Stomach (tissue), 9 donors: ENCODE data around the gene RAI14. TPM values are rescaled to one million over a fixed set of nuclear protein-coding genes. Genes with fewer than 3 reads are reported as not detected.

ENCODE experiments used
- DNase-seq, 2 donors: peaks; one replicate each; pipeline versions ENCODE4 v3.0.0 to v3.0.0-alpha.2; 2013 to 2019
- H3K27ac ChIP-seq, 5 donors: fragments of 200-600 bp in 4 of 5; sonication (generic) in 4 of 5; one replicate each; pipeline ENCODE4 v1.5.1; 2013 to 2019; ENCODE audit warnings: mild to moderate bottlenecking in 1 of 5, moderate library complexity in 1 of 5
- H3K27me3 ChIP-seq, 3 donors: fragments of 200-600 bp; sonication (generic); one replicate each; pipeline ENCODE4 v1.5.1; 2017 to 2019; ENCODE audit warnings: mixed run types in 1 of 3
- H3K36me3 ChIP-seq, 4 donors: fragments of 200-600 bp; sonication (generic); 1 replicate in 3 of 4; 2 replicates in 1 of 4; pipeline ENCODE4 v1.5.1; 2016 to 2019
- H3K4me1 ChIP-seq, 4 donors: fragments of 200-600 bp; sonication (generic); one replicate each; pipeline ENCODE4 v1.5.1; 2016 to 2019
- H3K4me3 ChIP-seq, 4 donors: fragments of 200-600 bp; sonication (generic) in 3 of 4; one replicate each; pipeline ENCODE4 v1.5.1; 2016 to 2019; ENCODE audit warnings: mild to moderate bottlenecking in 1 of 4
- H3K9me3 ChIP-seq, 4 donors: fragments of 200-600 bp; sonication (generic); one replicate each; pipeline ENCODE4 v1.5.1; 2016 to 2019
- CTCF ChIP-seq, 7 experiments: fragments of 450-650 bp in 4 of 7; fragments of 200-600 bp in 3 of 7; sonication (generic) in 3 of 7; IDR thresholded peaks; one replicate each; pipeline ENCODE4 v1.5.1; 2016 to 2019; ENCODE audit warnings: antibody characterized with exemption in 7 of 7, control low read depth in 2 of 7, mild to moderate bottlenecking in 1 of 7
- EP300 ChIP-seq: sonication (generic); formaldehyde crosslinking; IDR thresholded peaks from one replicate; pipeline ENCODE4 v1.6.1; 2017; ENCODE audit warnings: antibody characterized with exemption
- POLR2A ChIP-seq, 4 donors: fragments of 450-650 bp; IDR thresholded peaks; one replicate each; pipeline ENCODE4 v1.6.1; 2016; ENCODE audit warnings: antibody characterized with exemption in 4 of 4, control low read depth in 2 of 4, mild to moderate bottlenecking in 1 of 4, moderate library complexity in 1 of 4
- POLR2AphosphoS5 ChIP-seq, 3 donors: sonication (generic); formaldehyde crosslinking; IDR thresholded peaks; one replicate each; pipeline ENCODE4 v1.6.1; 2016; ENCODE audit warnings: antibody characterized with exemption in 3 of 3
- WGBS, 5 donors: extraction: QIAGEN DNeasy Blood & Tissue Kit in 3 of 5; methylation state at CpG; one replicate each; pipeline versions ENCODE4 v1.1.5 to v1.1.7; 2013 to 2018; 5-methylcytosine and 5-hydroxymethylcytosine counted together
- intact Hi-C: fragments of 100-400 bp; cut with DNase I; formaldehyde crosslinking; loops from one replicate; pipeline ENCODE4 v1.15.1; 2023; ENCODE audit warnings: low total_unique reads
- polyA plus RNA-seq, 3 donors: library from polyadenylated mRNA; stranded (reverse); fragments of 200-250 nt; gene quantifications; one replicate each; pipeline ENCODE4 v1.2.3, GENCODE V29; 2013
- total RNA-seq, 5 donors: library from RNA; depleted of rRNA; stranded (reverse); fragments of >200 nt; gene quantifications; one replicate each; pipeline versions ENCODE4 v1.1.0 to v1.2.3, GENCODE V29; 2014 to 2016
- donor health status: healthy with polysubstance abuse.
- donor health status: Bipolar disorder and iron deficiency.
- donor health status: healthy.

Gene RAI14
- total and polyA plus RNA-seq, 8 donors, result 5.1 to 62.4 (median 24.1) TPM

GRCh38 chr5:34627794-34628193 is 28.3 kb upstream of the RAI14 start:
- intact Hi-C loops, result no loop called here

GRCh38 chr5:34628373-34628772 is 27.8 kb upstream of the RAI14 start:
- 70 to 83% (median 71%) methylated on average over 3 of the region's 3 CpGs for WGBS, 5 donors
- no peaks in the 10 kb centered on the region for H3K36me3 ChIP-seq
- no peak overlapping the region for H3K27ac ChIP-seq
- no peaks in the 10 kb centered on the region for H3K4me1 ChIP-seq
- no peak overlapping the region for H3K4me3 ChIP-seq
- TF ChIP-seq EP300 (no peak), POLR2AphosphoS5 (IDR thresholded peaks at IDR 0.05) (no peak), CTCF (IDR thresholded peaks at IDR 0.05) (no peak)
- intact Hi-C loops, result no loop called here
- DNase-seq, result no peak
- H3K27me3 ChIP-seq, result no peaks in the 10 kb centered on the region
- H3K9me3 ChIP-seq, result peaks cover 0 to 10% (median 8%) of the 10 kb centered on the region in 4 donors

More at GRCh38 chr5:34627794-34628193, 28.3 kb upstream of the RAI14 start:
- Histone ChIP-seq H3K9me3 (peaks cover 0 to 10% (median 8%) of the 10 kb centered on the region in 4 donors), H3K27ac (no peak overlapping the region), H3K36me3 (no peaks in the 10 kb centered on the region), H3K4me1 (no peaks in the 10 kb centered on the region), H3K27me3 (no peaks in the 10 kb centered on the region), H3K4me3 (no peak overlapping the region)
- TF ChIP-seq CTCF (IDR thresholded peaks at IDR 0.05) (no peak), POLR2AphosphoS5 (IDR thresholded peaks at IDR 0.05) (no peak), POLR2A (IDR thresholded peaks at IDR 0.05) (no peak)
- DNase-seq, result no peak
- WGBS, 5 donors, result 39 to 76% (median 62%) methylated on average over 1 of the region's 1 CpG

GRCh38 chr5:34630596-34630995 is 25.5 kb upstream of the RAI14 start:
- H3K27ac ChIP-seq, result no peak overlapping the region
- 90 to 100% (median 93%) methylated on average over 4 of the region's 4 CpGs for WGBS, 5 donors

GRCh38 chr5:34632807-34633422 is 23.2 kb upstream of the RAI14 start:
- Histone ChIP-seq H3K27ac (no peak overlapping the region), H3K36me3 (no peaks in the 10 kb centered on the region), H3K4me1 (no peaks in the 10 kb centered on the region), H3K9me3 (peaks cover 0 to 10% (median 8%) of the 10 kb centered on the region in 4 donors), H3K27me3 (no peaks in the 10 kb centered on the region), H3K4me3 (no peak overlapping the region)
- intact Hi-C loops, result no loop called here
- 54 to 74% (median 71%) methylated on average over 8 of the region's 8 CpGs for WGBS, 5 donors
- TF ChIP-seq EP300, result no peak
- no peak for TF ChIP-seq CTCF (IDR thresholded peaks at IDR 0.05)
- no peak for TF ChIP-seq POLR2A (IDR thresholded peaks at IDR 0.05)
- no peak for DNase-seq

More at GRCh38 chr5:34630596-34630995, 25.5 kb upstream of the RAI14 start:
- H3K4me3 ChIP-seq, result no peak overlapping the region
- TF ChIP-seq CTCF (IDR thresholded peaks at IDR 0.05) (no peak), POLR2AphosphoS5 (IDR thresholded peaks at IDR 0.05) (no peak), EP300 (no peak), POLR2A (IDR thresholded peaks at IDR 0.05) (no peak)
- no peaks in the 10 kb centered on the region for H3K36me3 ChIP-seq
- intact Hi-C loops, result no loop called here
- no peaks in the 10 kb centered on the region for H3K4me1 ChIP-seq
- H3K27me3 ChIP-seq, result no peaks in the 10 kb centered on the region
- DNase-seq, result no peak
- peaks cover 0 to 10% (median 8%) of the 10 kb centered on the region in 4 donors for H3K9me3 ChIP-seq
